GM23248 (cell line): ENCODE results near the gene CD8A. TPM values are rescaled to one million over a fixed set of nuclear protein-coding genes. Genes with fewer than 3 reads are reported as not detected.

ENCODE experiments used
- DNase-seq: peaks from one replicate; pipeline ENCODE4 v3.0.0-alpha.2; 2015
- H2AFZ ChIP-seq: fragments of 200-600 bp; sonication (generic); 2 replicates; pipeline ENCODE4 v1.6.1; 2016; ENCODE audit warnings: antibody characterized with exemption
- H3F3A ChIP-seq: fragments of 200-600 bp; sonication (generic); 2 replicates; pipeline ENCODE4 v1.6.1; 2016; ENCODE audit warnings: mild to moderate bottlenecking, antibody characterized with exemption, mixed run types; ENCODE audit not compliant: insufficient read depth
- H3K27ac ChIP-seq: fragments of 200-600 bp; sonication (generic); 2 replicates; pipeline ENCODE4 v1.5.1; 2016; ENCODE audit warnings: mild to moderate bottlenecking
- H3K27me3 ChIP-seq: fragments of 200-600 bp; sonication (generic); replicated peaks from 2 replicates; pipeline ENCODE4 v1.6.1; 2016; ENCODE audit warnings: mild to moderate bottlenecking; ENCODE audit not compliant: insufficient read depth
- H3K36me3 ChIP-seq: fragments of 200-600 bp; sonication (generic); 2 replicates; pipeline ENCODE4 v1.6.1; 2016; ENCODE audit warnings: low read depth, mild to moderate bottlenecking
- H3K4me1 ChIP-seq: fragments of 200-600 bp; sonication (generic); 2 replicates; pipeline ENCODE4 v1.6.1; 2016; ENCODE audit warnings: mild to moderate bottlenecking; ENCODE audit not compliant: insufficient read depth
- H3K4me2 ChIP-seq: fragments of 200-600 bp; sonication (generic); one replicate; pipeline ENCODE4 v1.6.1; 2016; ENCODE audit warnings: mild to moderate bottlenecking; ENCODE audit not compliant: unreplicated experiment
- H3K4me3 ChIP-seq: fragments of 200-600 bp; sonication (generic); 2 replicates; pipeline ENCODE4 v1.5.1; 2016; ENCODE audit warnings: mild to moderate bottlenecking
- H3K79me2 ChIP-seq: fragments of 200-600 bp; sonication (generic); 2 replicates; pipeline ENCODE4 v1.6.1; 2016; ENCODE audit warnings: mild to moderate bottlenecking; ENCODE audit not compliant: insufficient read depth
- H3K9ac ChIP-seq: fragments of 200-600 bp; sonication (generic); 2 replicates; pipeline ENCODE4 v1.6.1; 2016; ENCODE audit warnings: mild to moderate bottlenecking
- H3K9me2 ChIP-seq: fragments of 200-600 bp; sonication (generic); 2 replicates; pipeline ENCODE4 v1.6.1; 2016; ENCODE audit warnings: mixed run types, mild to moderate bottlenecking, moderate library complexity; ENCODE audit not compliant: insufficient read depth
- H3K9me3 ChIP-seq: fragments of 200-600 bp; sonication (generic); one replicate; pipeline ENCODE4 v1.6.1; 2017; ENCODE audit warnings: low read depth
- H4K20me1 ChIP-seq: fragments of 200-600 bp; sonication (generic); 2 replicates; pipeline ENCODE4 v1.6.0; 2016; ENCODE audit not compliant: insufficient read depth
- EZH2 ChIP-seq: fragments of 200-600 bp; sonication (generic); IDR thresholded peaks from 2 replicates; pipeline ENCODE4 v1.6.1; 2018; ENCODE audit warnings: antibody characterized with exemption, mild to moderate bottlenecking; ENCODE audit not compliant: insufficient read depth, poor library complexity, severe bottlenecking
- EZH2phosphoT487 ChIP-seq: fragments of 200-600 bp; sonication (generic); IDR thresholded peaks from 2 replicates; pipeline ENCODE4 v1.6.1; 2018; ENCODE audit warnings: antibody characterized with exemption, moderate library complexity, mild to moderate bottlenecking, low read depth; ENCODE audit not compliant: insufficient read depth
- WGBS, 2 experiments: methylation state at CpG; one replicate each; pipeline ENCODE4 v1.1.6; 2015 to 2017; ENCODE audit warnings: low lambda C conversion rate in 2 of 2, low coverage in 1 of 2; ENCODE audit errors: missing lambda C conversion rate in 2 of 2; 5-methylcytosine and 5-hydroxymethylcytosine counted together
- in situ Hi-C: fragments of 300-500 bp; cut with MboI; formaldehyde crosslinking; loops from 2 replicates; pipeline ENCODE4 v1.15.0; 2020
- polyA plus RNA-seq: library from polyadenylated mRNA; unstranded; fragments of >200 nt; fragmentation: Nextera tagmentation; extraction: Ambion mirVana; gene quantifications from 2 replicates; pipeline ENCODE4 v1.2.1, GENCODE V29; 2016
- total RNA-seq: library from RNA; depleted of rRNA; stranded (reverse); fragments of >200 nt; shearing (Covaris generic); gene quantifications from 2 replicates; pipeline ENCODE4 v1.2.3, GENCODE V29; 2014

The CD8A gene
- total and polyA plus RNA-seq, 2 experiments from 2014 or later = 0.86 TPM; not detected in 1

DNA sequence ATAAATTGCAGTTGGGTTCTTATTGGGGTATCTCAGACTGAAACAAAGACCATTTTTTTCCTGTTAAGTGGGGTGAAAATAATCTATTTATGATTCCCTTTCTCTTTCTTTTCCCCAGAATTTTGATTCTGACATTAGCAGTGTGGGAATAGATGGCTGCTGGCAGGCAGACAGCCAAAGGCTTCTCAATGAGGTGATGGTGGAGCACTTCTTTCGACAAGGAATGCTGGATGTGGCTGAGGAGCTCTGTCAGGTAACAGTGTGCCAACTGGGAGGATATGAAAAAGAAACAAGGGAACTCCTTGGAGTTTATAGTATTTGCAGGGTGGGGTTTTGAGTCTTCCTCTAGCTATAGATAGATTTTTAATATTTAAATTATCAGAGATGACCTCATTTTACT, 38.9 kb downstream of the CD8A start:
- no peak overlapping the region for H3K4me3 ChIP-seq
- WGBS, 2 experiments = 96 to 100% methylated on average over 1 of the region's 1 CpG
- H3K27me3 ChIP-seq = no peaks in the 10 kb centered on the region
- no peak overlapping the region for H3K9ac ChIP-seq
- TF ChIP-seq EZH2 (no peak), EZH2phosphoT487 (no peak)
- no peaks in the 10 kb centered on the region for H4K20me1 ChIP-seq
- H2AFZ ChIP-seq = no peak overlapping the region
- H3K9me3 ChIP-seq = no peaks in the 10 kb centered on the region
- in situ Hi-C loops = no loop called here
- no peak overlapping the region for H3K4me2 ChIP-seq
- peaks cover 50% of the 10 kb centered on the region for H3K79me2 ChIP-seq
- H3F3A ChIP-seq = no peaks in the 10 kb centered on the region
- no peak overlapping the region for H3K27ac ChIP-seq
- H3K4me1 ChIP-seq = peaks cover 16% of the 10 kb centered on the region
- DNase-seq = no peak
- peaks cover 18% of the 10 kb centered on the region for H3K36me3 ChIP-seq
- H3K9me2 ChIP-seq = no peaks in the 10 kb centered on the region

DNA sequence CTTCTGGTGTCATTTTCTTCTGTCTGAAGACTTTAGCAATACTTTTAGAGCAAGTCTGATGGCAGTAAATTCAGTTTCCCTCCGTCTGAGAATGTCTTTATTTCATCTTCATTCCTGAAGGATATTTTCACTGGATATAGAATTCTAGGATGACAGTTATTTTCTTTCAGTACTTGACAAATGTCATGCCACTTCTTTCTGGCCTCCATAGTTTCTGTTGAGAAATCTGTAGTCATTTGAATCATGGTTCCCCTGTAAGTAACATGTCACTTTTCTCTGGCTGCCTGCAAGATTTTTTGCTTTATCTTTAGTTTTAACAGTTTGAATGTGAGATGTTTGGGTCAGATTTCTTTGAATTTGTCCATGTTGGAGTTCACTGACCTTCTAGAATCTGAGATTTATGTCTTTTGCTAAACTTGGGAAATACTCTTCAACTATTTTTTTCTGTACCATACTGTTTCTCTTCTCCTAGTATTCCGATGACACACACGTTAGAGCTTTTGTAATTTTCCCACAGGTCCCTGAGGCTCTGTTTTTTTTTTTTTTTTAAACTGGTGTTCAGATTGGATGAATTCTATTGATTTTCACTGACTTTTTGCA, 40.4 kb downstream of the CD8A start:
- H3K9me3 ChIP-seq = no peaks in the 10 kb centered on the region
- in situ Hi-C loops = no loop called here
- H3K4me1 ChIP-seq = peaks cover 16% of the 10 kb centered on the region
- no peak overlapping the region for H3K4me3 ChIP-seq
- no peak overlapping the region for H2AFZ ChIP-seq
- no peaks in the 10 kb centered on the region for H3K27me3 ChIP-seq
- no peak overlapping the region for H3K4me2 ChIP-seq
- no peaks in the 10 kb centered on the region for H3F3A ChIP-seq
- WGBS, 2 experiments = 93 to 99% methylated on average over 3 of the region's 3 CpGs
- no peaks in the 10 kb centered on the region for H4K20me1 ChIP-seq
- TF ChIP-seq EZH2 (no peak), EZH2phosphoT487 (no peak)
- no peak overlapping the region for H3K9ac ChIP-seq
- peaks cover 64% of the 10 kb centered on the region for H3K79me2 ChIP-seq
- peaks cover 14% of the 10 kb centered on the region; the same call in 1 of the 2 replicates for H3K36me3 ChIP-seq
- DNase-seq = peak; percentile 36
- no peaks in the 10 kb centered on the region for H3K9me2 ChIP-seq
- H3K27ac ChIP-seq = no peak overlapping the region

DNA sequence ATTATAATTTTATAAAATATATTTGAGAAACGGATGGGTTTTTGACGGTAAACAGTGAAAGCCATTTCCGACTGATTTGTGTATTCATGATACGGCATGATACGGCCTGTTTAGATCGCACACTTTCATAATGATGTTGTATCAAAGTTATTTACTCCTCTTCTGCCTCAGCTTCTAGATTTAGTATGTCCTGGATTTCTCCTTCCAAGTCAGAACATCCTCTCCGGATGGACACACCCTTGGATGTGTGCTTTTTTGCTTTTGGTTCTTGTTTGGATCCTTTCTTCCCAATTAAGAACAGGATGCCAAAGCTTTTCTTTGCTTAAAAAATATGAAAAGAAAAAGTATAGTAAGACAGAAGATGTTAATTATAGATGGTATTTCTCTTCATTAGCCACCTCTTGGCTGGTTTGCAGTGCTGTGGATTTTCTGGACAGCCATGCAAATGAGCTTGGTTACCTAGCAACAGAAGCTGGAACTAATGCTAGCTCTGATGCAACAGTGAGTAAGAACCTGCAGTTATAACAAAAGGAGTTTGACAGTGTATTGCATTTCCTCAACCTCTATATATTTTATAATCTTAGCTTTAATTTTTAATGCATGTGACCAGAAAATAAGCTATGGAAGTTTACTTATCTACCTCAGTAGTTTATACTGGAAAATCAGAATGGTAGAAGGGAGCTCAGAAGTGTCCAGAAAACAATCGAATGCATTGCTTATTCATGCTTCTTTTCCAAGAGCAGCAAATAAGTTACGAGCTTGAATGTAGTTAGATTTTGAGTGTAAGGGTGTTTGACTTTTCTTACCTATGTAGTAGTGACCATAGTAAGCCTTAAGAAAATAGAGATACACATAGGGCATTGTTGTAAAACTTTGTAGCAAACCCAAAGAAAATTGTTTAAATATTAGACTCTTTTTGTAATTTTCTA, 42.7 kb downstream of the CD8A start:
- Histone ChIP-seq H3K79me2 (peaks cover 81% of the 10 kb centered on the region), H3K4me2 (peak overlapping the region; percentile 72), H3K27ac (peak overlapping the region; percentile 82), H2AFZ (peak overlapping the region; percentile 80), H3K4me1 (peaks cover 16% of the 10 kb centered on the region), H3K9me2 (no peaks in the 10 kb centered on the region), H3K36me3 (peaks cover 14% of the 10 kb centered on the region; the same call in 1 of the 2 replicates), H3K9ac (peak overlapping the region; percentile 63), H3F3A (no peaks in the 10 kb centered on the region), H4K20me1 (no peaks in the 10 kb centered on the region), H3K27me3 (no peaks in the 10 kb centered on the region), H3K4me3 (peak overlapping the region; percentile 57), H3K9me3 (no peaks in the 10 kb centered on the region)
- peak; percentile 96 for DNase-seq
- no peak for TF ChIP-seq EZH2phosphoT487
- in situ Hi-C loops = no loop called here
- 45 to 46% methylated on average over 9 of the region's 9 CpGs for WGBS, 2 experiments

DNA sequence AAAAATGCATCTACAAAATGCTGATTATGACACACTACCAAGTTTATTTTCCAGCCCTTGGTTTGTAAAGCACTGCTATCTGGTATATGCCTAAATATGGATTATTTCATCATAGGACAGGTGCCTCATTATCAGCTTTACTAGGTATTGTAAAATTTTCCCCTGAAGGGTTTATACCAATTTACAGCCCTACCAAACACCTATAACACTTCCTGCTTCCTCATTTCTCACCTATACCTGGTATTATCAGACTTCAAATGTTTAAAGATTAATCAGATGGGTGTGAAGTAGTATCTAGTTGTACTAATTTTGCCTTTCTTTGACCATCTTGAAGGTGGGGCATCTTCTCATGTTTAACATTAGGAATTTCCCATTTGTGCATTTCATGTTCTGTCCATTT, 43.8 kb downstream of the CD8A start:
- no peaks in the 10 kb centered on the region for H3F3A ChIP-seq
- no peaks in the 10 kb centered on the region for H3K9me2 ChIP-seq
- H3K27me3 ChIP-seq = no peaks in the 10 kb centered on the region
- peaks cover 16% of the 10 kb centered on the region for H3K4me1 ChIP-seq
- no peak overlapping the region for H3K4me2 ChIP-seq
- 0 out of 2 replicates have a peak, but pooled peaks cover 4% of the 10 kb centered on the region for H3K36me3 ChIP-seq
- H3K27ac ChIP-seq = peak overlapping the region; percentile 82; the same call in 1 of the 2 replicates
- H3K79me2 ChIP-seq = peaks cover 77% of the 10 kb centered on the region
- TF ChIP-seq EZH2phosphoT487 (no peak), EZH2 (no peak)
- no peaks in the 10 kb centered on the region for H4K20me1 ChIP-seq
- no peak overlapping the region for H3K4me3 ChIP-seq
- H3K9ac ChIP-seq = no peak overlapping the region
- DNase-seq = no peak
- no peak overlapping the region for H2AFZ ChIP-seq
- no peaks in the 10 kb centered on the region for H3K9me3 ChIP-seq
- in situ Hi-C loops = no loop called here
